MCF 10A (cell line): Measurements from ENCODE around the gene ZNRF3. TPM values are rescaled to one million over a fixed set of nuclear protein-coding genes. Genes with fewer than 3 reads are reported as not detected.
A peak's percentile ranks its signal among the peaks of the same experiment; 100 is the strongest.

Experiments used
- BruUV-seq: library from RNA; stranded (reverse); fragments of 400-500 nt; replicated peaks from 2 replicates; lab custom pipeline; 2021; lab: Mats Ljungman, UMichigan
- CTCF ChIA-PET: fragments of 300-600 bp; sonication (Branson Sonifier 250); formaldehyde crosslinking; extraction: SDS; loops from one replicate; lab custom pipeline; 2021; ENCODE audit warnings: antibody characterized with exemption, inconsistent platforms; lab: Yijun Ruan, JAX
- POLR2A ChIA-PET: fragments of 300-600, 350-650 bp; sonication (Branson Sonifier 250); formaldehyde crosslinking; extraction: SDS; loops from one replicate; lab custom pipeline; 2020; ENCODE audit warnings: antibody characterized with exemption, inconsistent platforms; lab: Yijun Ruan, JAX
- DNase-seq: peaks from one replicate; pipeline ENCODE4 v3.0.0-alpha.2; 2018; ENCODE audit not compliant: unreplicated experiment
- H3K27ac Mint-ChIP-seq: one replicate; pipeline ENCODE4 v1.8.0; 2022; ENCODE audit warnings: mild to moderate bottlenecking, low read depth, mixed read lengths; ENCODE audit not compliant: unreplicated experiment
- H3K27me3 Mint-ChIP-seq: one replicate; pipeline ENCODE4 v1.8.0; 2022; ENCODE audit warnings: mixed read lengths; ENCODE audit not compliant: insufficient read depth, unreplicated experiment
- H3K36me3 Mint-ChIP-seq: one replicate; pipeline ENCODE4 v1.8.0; 2022; ENCODE audit warnings: mild to moderate bottlenecking, moderate library complexity, mixed read lengths; ENCODE audit not compliant: insufficient read depth, unreplicated experiment
- H3K4me1 Mint-ChIP-seq: one replicate; pipeline ENCODE4 v1.8.0; 2022; ENCODE audit warnings: mixed read lengths; ENCODE audit not compliant: insufficient read depth, unreplicated experiment
- H3K4me3 Mint-ChIP-seq: one replicate; pipeline ENCODE4 v1.8.0; 2022; ENCODE audit warnings: mild to moderate bottlenecking, moderate library complexity, mixed read lengths; ENCODE audit not compliant: unreplicated experiment
- H3K9me3 Mint-ChIP-seq: one replicate; pipeline ENCODE4 v1.8.0; 2022; ENCODE audit warnings: mixed read lengths; ENCODE audit not compliant: unreplicated experiment
- CTCF ChIP-seq: fragments of 200-600 bp; IDR thresholded peaks from one replicate; pipeline ENCODE4 v1.8.0; 2022; ENCODE audit warnings: antibody characterized with exemption, mild to moderate bottlenecking; ENCODE audit not compliant: unreplicated experiment
- intact Hi-C: fragments of 100-400 bp; cut with micrococcal nuclease; formaldehyde crosslinking; loops from 2 replicates; pipeline ENCODE4 v1.14.1; 2022
- total RNA-seq: library from RNA; stranded (reverse); gene quantifications from 2 replicates; pipeline ENCODE4 v1.2.3, GENCODE V29; 2022

The ZNRF3 gene
- total RNA-seq, 1 experiment from 2014 or later, result 7.1 TPM

- Mint-ChIP-seq H3K4me3 (peak overlapping the region; percentile 12), H3K36me3 (peaks cover 6% of the 10 kb centered on the region), H3K9me3 (no peaks in the 10 kb centered on the region), H3K27me3 (no peaks in the 10 kb centered on the region), H3K27ac (peak overlapping the region; percentile 46), H3K4me1 (peaks cover 33% of the 10 kb centered on the region)
- BruUV-seq, result no TSS peak
- POLR2A ChIA-PET, result interaction anchor here (0.6 to 3.2 kb wide), 8 partner anchors 8 to 94 kb away, joined by 3 to 23 read pairs (median 4); partner anchors contain the start of gene ZNRF3
- intact Hi-C loops, result no loop called here
- no peak for TF ChIP-seq CTCF
- DNase-seq, result peak; percentile 74
- CTCF ChIA-PET, result interaction anchor here (0.7 to 0.8 kb wide), 2 partner anchors 62 to 93 kb away, joined by 3 read pairs; no protein-coding TSS in a partner anchor
Measured at GRCh38 chr22:28978158-28978557, 94.8 kb downstream of the ZNRF3 start.

GRCh38 chr22:28978863-28979796 is 95.8 kb downstream of the ZNRF3 start:
- H3K36me3 Mint-ChIP-seq, result peaks cover 6% of the 10 kb centered on the region
- H3K27me3 Mint-ChIP-seq, result no peaks in the 10 kb centered on the region
- TF ChIP-seq CTCF, result no peak
- CTCF ChIA-PET, result interaction anchor here (1.2 kb wide), 1 partner anchor 62 kb away, joined by 5 read pairs; no protein-coding TSS in a partner anchor
- H3K4me3 Mint-ChIP-seq, result no peak overlapping the region
- H3K4me1 Mint-ChIP-seq, result peaks cover 43% of the 10 kb centered on the region
- no TSS peak for BruUV-seq
- POLR2A ChIA-PET, result interaction anchor here (0.6 kb wide), 1 partner anchor 52 kb away, joined by 3 read pairs; no protein-coding TSS in a partner anchor
- no peaks in the 10 kb centered on the region for H3K9me3 Mint-ChIP-seq
- DNase-seq, result no peak
- peak overlapping the region; percentile 46 for H3K27ac Mint-ChIP-seq
- intact Hi-C loops, result no loop called here

GRCh38 chr22:28980326-28980725 is 97.0 kb downstream of the ZNRF3 start:
- intact Hi-C loops, result no loop called here
- no peaks in the 10 kb centered on the region for H3K27me3 Mint-ChIP-seq
- H3K36me3 Mint-ChIP-seq, result peaks cover 6% of the 10 kb centered on the region
- H3K9me3 Mint-ChIP-seq, result peaks cover 4% of the 10 kb centered on the region
- DNase-seq, result peak; percentile 26
- TF ChIP-seq CTCF, result no peak
- peaks cover 53% of the 10 kb centered on the region for H3K4me1 Mint-ChIP-seq
- H3K4me3 Mint-ChIP-seq, result no peak overlapping the region
- H3K27ac Mint-ChIP-seq, result no peak overlapping the region
- CTCF ChIA-PET, result interaction anchor here (0.6 kb wide), 2 partner anchors 53 to 970 kb away, joined by 3 to 5 read pairs; no protein-coding TSS in a partner anchor
- POLR2A ChIA-PET, result interaction anchor here (0.7 to 1.1 kb wide), 3 partner anchors 11 to 43 kb away, joined by 3 read pairs; no protein-coding TSS in a partner anchor
- BruUV-seq, result no TSS peak
